NCI-H748 (cell line): ENCODE data around the gene TNFAIP8L3.
A peak's percentile ranks its signal among the peaks of the same experiment; 100 is the strongest.

Source experiments
- DNase-seq: peaks from one replicate; lab custom pipeline; 2025; ENCODE audit not compliant: unreplicated experiment; lab: John Stamatoyannopoulos, UW

Gene TNFAIP8L3

GRCh38 chr15:51117270-51117669, 22.6 kb upstream of the TNFAIP8L3 start:
- no peak for DNase-seq

DNA sequence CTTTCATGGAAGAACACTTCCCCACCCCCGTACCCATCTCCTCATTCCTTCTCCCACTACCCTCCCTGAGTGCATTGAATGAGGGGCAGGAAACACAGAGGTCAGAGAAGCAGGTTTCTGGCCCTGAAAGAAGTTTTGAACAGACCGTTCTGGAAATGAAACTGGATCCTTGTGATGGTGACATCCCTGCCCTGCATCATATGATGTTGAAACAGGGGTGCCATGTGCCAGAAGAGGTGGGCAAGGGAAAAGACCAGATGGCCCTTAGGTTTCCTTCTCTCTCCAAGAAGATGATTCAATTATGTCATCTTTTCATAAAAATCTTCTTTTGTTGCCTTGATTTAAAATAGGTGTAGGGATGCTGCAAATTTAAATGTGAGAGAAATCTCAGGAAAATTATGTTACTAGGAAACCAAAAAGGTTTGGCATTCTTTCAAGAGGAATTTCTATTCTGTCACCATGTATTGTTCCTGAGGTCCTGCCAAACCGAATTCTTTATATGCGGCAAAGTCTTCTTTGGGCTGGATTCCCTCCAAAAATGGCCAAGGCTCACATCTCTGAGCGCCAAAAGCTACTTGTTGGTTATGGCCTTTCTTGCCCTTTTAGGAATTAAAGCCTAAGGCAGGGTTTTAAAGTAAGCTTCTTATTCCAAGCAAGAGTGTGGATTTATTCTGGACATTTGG, 19.9 kb upstream of the TNFAIP8L3 start:
- DNase-seq = no peak

- DNase-seq = no peak
Observed at GRCh38 chr15:51112078-51112477, 17.4 kb upstream of the TNFAIP8L3 start.

GRCh38 chr15:51111061-51111460, 16.4 kb upstream of the TNFAIP8L3 start:
- no peak for DNase-seq

GRCh38 chr15:51110171-51110570, 15.5 kb upstream of the TNFAIP8L3 start:
- DNase-seq = no peak

DNA sequence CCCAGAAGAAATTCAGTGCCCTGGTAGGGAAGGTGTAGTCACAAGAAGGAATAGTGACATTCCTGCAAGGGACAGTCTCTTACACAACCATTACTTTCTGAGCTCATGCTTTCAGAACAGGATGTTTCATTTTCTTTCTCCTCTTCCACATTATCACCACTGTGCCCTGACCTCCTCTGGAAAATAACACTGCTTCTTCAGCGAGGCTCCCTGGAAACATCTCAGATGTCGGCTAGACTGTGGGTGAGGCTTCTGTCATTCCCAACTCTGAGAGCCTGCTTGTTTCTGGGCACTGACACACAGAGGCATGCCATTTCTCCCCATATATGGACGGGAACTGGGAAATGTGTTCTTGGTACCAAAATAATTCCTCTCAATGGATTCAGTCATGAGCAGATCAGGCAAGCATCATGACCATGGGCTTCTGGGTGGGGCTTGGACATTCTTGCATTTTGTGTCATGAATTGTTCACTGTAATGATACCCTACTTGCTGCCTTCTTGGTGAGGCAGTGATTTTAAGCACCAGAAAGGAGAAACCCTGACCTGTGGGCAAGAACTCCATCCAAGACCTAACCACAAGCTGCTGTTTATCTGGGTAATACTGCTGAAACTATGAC, 14.3 kb upstream of the TNFAIP8L3 start:
- no peak for DNase-seq

DNA sequence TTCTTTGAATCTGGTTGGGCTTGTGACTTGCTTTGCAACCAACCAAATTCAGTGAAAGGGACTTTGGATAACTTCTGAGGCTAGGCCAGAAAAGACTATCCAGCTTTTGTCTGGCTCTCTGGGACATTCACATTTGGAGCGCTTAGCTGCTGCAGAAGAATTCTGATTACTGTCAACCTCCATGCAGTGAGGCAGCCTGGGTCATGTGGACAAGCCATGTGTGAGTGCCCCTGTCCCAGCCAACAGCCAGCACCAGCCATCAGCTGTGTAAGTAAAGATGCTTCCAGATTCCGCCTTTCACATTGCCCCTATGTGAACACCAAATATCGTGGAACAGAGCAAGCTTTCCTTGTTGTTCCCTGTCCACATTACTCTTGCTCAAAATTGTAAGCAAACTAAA, 12.9 kb upstream of the TNFAIP8L3 start:
- no peak for DNase-seq

DNA sequence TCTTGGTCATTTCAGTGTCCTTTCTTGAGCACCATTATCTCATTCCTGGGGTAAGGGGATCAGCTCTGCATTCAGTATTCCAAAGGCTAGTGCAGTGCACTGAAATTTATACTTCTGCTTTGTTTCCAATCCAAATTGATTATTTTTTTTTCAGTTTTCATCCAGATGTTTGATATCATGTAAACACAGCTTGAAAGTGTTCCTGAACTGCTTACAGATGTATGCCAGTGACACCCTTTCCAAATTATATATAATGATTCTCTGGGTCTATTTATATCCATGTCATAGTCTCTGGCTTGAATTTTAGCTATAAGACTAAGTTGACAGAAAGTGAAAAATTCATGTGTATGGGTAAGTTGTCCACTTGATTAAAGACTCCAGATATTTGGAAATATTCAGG, 11.8 kb upstream of the TNFAIP8L3 start:
- no peak for DNase-seq

DNA sequence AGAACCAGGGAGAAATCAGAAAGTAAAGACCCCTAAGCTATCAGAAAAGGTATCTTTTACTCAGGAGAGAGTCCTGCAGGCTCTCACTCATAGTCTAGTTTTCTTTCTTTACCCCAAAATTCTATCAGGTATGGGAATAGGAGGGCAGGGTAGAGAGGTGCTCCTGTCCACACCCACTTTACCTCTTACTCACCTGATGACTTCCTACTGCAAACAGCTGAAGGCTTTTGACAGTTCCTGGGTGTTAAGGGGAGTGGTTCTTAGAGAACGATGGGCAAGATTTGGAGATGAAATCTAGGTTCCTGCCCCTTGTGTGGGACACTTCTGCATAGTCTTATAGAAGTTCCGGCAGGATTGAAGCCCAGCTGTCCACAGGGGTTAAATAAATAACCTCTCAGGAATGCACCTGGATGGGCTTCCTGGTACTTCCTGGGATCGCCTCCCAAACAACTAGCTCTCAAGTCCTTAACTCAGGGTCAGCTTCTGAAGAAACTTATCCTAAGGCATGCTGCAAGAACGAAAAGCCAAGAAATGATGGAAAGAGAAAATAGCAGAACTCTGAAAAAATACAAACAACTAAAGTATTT, 10.8 kb upstream of the TNFAIP8L3 start:
- DNase-seq = no peak

DNA sequence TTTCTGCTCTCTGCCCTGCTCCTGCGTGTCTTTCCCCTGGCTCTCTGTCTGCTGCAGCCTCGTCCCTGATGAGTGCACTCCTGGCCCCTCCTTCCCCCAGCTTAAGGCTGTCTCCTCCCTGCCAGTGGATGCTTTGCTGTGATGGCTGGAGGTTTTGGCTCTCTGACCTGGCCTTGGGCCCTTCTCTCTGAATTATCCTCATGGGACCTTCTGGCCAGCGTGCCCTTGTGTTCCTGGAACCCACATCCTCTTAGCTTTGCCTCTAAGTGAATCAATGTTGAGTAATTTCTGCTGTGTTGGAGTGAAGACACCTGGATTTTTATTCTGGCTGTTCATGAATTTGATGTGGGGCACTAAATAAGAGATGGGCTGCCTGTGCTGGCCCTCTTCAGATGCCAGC, 9.8 kb upstream of the TNFAIP8L3 start:
- no peak for DNase-seq

DNA sequence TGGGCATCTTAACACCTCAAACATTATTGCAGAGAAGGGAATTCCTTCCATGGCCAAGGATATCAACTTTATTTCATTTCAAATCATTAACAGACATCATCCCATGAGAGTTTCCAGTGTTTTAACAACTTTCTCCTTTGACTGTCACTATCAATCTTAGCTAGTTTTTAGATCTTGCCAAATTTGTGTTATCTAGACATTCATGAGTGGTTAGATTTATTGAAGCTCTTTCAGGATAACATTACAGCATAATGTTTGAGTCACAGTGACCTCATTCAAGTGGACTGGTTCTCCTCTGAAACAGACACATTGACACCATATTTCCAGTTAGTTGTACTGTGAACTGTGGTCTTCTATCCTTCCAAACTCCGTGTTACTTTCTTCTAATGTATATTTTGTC, 8.6 kb upstream of the TNFAIP8L3 start:
- DNase-seq = no peak

- DNase-seq = no peak
Observed at GRCh38 chr15:51100785-51101489, 6.2 kb upstream of the TNFAIP8L3 start.

GRCh38 chr15:51099185-51099584, 4.5 kb upstream of the TNFAIP8L3 start:
- DNase-seq = no peak

- DNase-seq = no peak
Observed at GRCh38 chr15:51098331-51098619, 3.6 kb upstream of the TNFAIP8L3 start.

DNA sequence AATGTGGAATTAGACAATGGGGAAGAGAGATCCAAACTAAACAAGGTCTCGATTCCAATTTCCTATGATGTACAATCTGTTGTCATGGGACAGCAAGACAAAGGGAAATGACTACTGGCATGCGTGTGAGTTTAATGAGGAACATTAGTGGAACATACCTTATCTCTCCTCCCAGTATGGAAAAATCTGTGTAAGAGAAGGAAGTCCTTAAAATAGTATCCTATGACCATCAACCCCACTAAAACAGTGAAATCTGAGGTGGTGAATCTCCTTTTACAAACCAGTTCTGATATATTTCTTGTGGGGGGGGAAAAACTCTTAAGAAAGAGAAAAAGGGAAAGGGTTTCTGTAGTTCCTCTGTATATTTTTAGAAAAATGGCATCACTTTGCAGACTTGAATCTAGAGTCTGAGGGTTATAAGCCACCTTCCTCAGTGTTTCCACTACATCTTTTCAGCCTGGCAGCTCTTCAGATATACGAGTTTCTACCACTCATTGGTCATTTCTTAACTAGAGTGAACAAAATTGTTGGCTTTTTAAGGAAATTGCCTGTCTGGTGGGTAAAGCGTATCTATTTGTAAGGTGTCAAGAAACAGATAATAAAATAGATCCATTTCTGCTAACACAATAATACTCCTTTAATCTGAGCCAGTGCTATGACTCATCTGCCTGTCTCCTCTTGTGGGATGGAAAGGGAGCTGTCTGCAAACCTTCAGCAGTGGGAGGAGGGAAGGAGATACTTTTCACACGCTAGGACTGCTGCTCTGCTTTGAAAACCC, 3.0 kb upstream of the TNFAIP8L3 start:
- no peak for DNase-seq

GRCh38 chr15:51096976-51097375, 2.3 kb upstream of the TNFAIP8L3 start:
- no peak for DNase-seq

DNA sequence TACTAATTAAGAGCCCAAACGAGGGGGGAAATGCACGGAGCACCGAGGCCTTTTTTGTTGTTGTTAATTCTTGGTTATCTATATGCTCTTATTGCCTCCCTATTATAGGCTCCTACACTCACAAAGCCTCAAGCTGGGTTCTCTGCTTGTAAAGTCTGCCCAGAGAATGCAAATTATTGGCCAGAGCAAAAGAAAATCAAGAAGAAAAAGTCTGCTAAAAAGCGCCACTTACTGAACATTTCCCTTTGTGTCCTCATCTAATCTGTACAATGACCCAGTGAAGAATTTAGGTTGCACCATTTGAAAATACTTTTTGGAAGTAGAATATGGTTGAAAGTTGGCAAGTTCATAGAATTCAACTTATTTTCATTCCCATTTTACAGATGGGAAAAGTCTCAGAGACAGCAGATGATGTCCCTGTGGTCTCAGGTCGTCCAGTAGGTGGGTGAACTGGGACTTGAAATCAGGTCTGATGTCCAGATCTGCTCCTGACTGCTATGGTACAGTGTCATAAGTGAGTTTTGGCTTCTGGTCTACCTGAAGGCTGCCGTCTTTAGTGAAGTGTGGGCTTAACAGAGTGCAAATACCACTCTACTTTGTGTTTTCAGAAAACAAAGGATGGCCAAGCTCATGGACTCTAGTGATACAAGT, 1.1 kb upstream of the TNFAIP8L3 start:
- no peak for DNase-seq

- peak; percentile 44 for DNase-seq
Observed at GRCh38 chr15:51093839-51094605, 684 bp downstream of the TNFAIP8L3 start.

DNA sequence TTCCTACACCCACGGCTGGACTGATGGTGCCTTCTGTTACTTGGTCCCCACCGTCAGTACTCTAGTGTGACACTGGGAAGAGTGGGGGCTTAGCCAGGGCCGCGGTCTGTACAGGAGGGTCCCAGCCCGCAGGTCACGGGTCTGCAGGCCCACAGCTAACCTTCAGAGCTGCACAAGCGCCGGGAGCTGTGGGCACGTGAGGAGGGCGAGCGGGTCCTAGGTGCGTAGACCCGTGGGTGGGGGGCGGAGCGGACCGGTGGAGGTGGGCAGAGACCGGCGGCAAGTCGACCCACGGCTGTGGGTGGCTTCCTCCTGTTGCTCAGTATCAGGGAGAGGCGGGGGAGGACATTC, 1.2 kb downstream of the TNFAIP8L3 start:
- DNase-seq = no peak

DNA sequence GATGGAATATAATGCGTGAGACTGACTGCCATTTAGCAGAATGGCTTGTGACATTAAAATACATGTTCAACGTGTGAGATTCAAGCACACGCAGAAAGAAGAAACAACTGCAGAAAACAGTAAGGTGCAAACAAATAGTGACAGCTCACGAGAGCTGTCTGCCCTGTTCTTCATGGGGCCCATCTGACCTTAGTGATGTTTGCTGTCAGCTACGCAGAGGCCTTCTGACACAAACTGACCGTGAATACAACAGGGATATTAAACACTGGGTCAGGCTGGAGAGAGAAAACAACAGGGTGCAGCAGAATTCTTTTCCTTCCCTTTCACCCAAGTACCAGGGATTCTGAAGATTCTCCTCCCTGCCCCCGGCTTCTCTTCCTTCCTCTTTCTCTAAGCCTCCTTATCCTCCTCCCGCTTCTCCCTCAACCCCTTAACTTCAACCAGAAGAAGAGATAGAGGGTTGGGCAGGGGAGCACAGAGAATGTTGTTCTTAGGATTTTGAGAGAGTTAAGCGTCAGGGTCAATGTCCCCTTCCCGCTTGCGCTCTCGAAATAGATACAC, 2.1 kb downstream of the TNFAIP8L3 start:
- DNase-seq = no peak
